Measurements from ENCODE around the gene MFAP3.

The MFAP3 gene

GRCh38 chr5:154044581-154044980 lies 5.8 kb downstream of the MFAP3 start:
- ChIA-PET CTCF (interaction anchor here (0.6 kb wide), 1 partner anchor 605 kb away, joined by 3 read pairs; no protein-coding TSS in a partner anchor), POLR2A (ENCODE audit: low non-redundant PET) (no interaction called here)
- TF ChIP-seq CTCF (conservative IDR thresholded peaks at IDR 0.05; ENCODE audit: low read depth), result no peak
- no peak overlapping the region for H3K27ac ChIP-seq
- DNase-seq (ENCODE audit: low spot score), result no peak

- ChIA-PET CTCF (no interaction called here), POLR2A (ENCODE audit: low non-redundant PET) (no interaction called here)
- TF ChIP-seq CTCF (conservative IDR thresholded peaks at IDR 0.05; ENCODE audit: low read depth), result no peak
- no peak overlapping the region for H3K27ac ChIP-seq
- DNase-seq (ENCODE audit: low spot score), result no peak
These were observed 7.7 kb downstream of the MFAP3 start for GRCh38 chr5:154046486-154046885.

GRCh38 chr5:154047324-154047723 lies 8.6 kb downstream of the MFAP3 start:
- CTCF ChIA-PET, result no interaction called here
- TF ChIP-seq CTCF (conservative IDR thresholded peaks at IDR 0.05; ENCODE audit: low read depth), result no peak
- H3K27ac ChIP-seq, result no peak overlapping the region
- no peak for DNase-seq (ENCODE audit: low spot score)
- POLR2A ChIA-PET (ENCODE audit: low non-redundant PET), result no interaction called here

- no peak overlapping the region for H3K27ac ChIP-seq
- no peak for DNase-seq (ENCODE audit: low spot score)
- CTCF ChIA-PET, result no interaction called here
- POLR2A ChIA-PET (ENCODE audit: low non-redundant PET), result no interaction called here
- TF ChIP-seq CTCF (conservative IDR thresholded peaks at IDR 0.05; ENCODE audit: low read depth), result no peak
These were observed 10.9 kb downstream of the MFAP3 start for GRCh38 chr5:154049636-154050035.

- ChIA-PET CTCF (no interaction called here), POLR2A (ENCODE audit: low non-redundant PET) (no interaction called here)
- DNase-seq (ENCODE audit: low spot score), result no peak
- no peak for TF ChIP-seq CTCF (conservative IDR thresholded peaks at IDR 0.05; ENCODE audit: low read depth)
- no peak overlapping the region for H3K27ac ChIP-seq
These were observed 14.7 kb downstream of the MFAP3 start for GRCh38 chr5:154053468-154053867.

GRCh38 chr5:154055201-154055600 lies 16.4 kb downstream of the MFAP3 start:
- POLR2A ChIA-PET (ENCODE audit: low non-redundant PET), result interaction anchor here (0.8 kb wide), 1 partner anchor 16 kb away, joined by 3 read pairs; the partner anchor contains the start of genes FAM114A2 and MFAP3

More at GRCh38 chr5:154055201-154055600, 16.4 kb downstream of the MFAP3 start:
- DNase-seq (ENCODE audit: low spot score), result no peak
- H3K27ac ChIP-seq, result no peak overlapping the region
- CTCF ChIA-PET, result interaction anchor here (0.6 to 0.7 kb wide), 3 partner anchors 327 to 1550 kb away, joined by 3 to 4 read pairs (median 3); no protein-coding TSS in a partner anchor
- no peak for TF ChIP-seq CTCF (conservative IDR thresholded peaks at IDR 0.05; ENCODE audit: low read depth)

All from RWPE1 (cell line).